ENCODE data around the gene SPAG5.

The SPAG5 gene

GRCh38 chr17:28569446-28569845 lies 29.4 kb downstream of the SPAG5 start:
- no peaks in the 10 kb centered on the region for H3K27me3 ChIP-seq (ENCODE audit: control insufficient read depth, insufficient read depth, low read length)
- H3K4me2 ChIP-seq (ENCODE audit: low read length): peak overlapping the region; percentile 35
- H3K4me3 ChIP-seq (ENCODE audit: low read length): no peak overlapping the region
- peaks cover 2% of the 10 kb centered on the region for H3K36me3 ChIP-seq (ENCODE audit: insufficient read depth, low read length)
- peaks cover 23% of the 10 kb centered on the region for H3K4me1 ChIP-seq (ENCODE audit: control insufficient read depth, insufficient read depth, low read length)
- H3K9me3 ChIP-seq (replicated peaks; ENCODE audit: low read length): no peaks in the 10 kb centered on the region
- no peak overlapping the region for H3K9ac ChIP-seq (ENCODE audit: low read depth, low read length)

GRCh38 chr17:28567604-28568003 lies 31.2 kb downstream of the SPAG5 start:
- H3K9me3 ChIP-seq (replicated peaks; ENCODE audit: low read length): no peaks in the 10 kb centered on the region
- H3K4me2 ChIP-seq (ENCODE audit: low read length): no peak overlapping the region
- H3K27me3 ChIP-seq (ENCODE audit: control insufficient read depth, insufficient read depth, low read length): no peaks in the 10 kb centered on the region
- peaks cover 6% of the 10 kb centered on the region for H3K36me3 ChIP-seq (ENCODE audit: insufficient read depth, low read length)
- H3K4me1 ChIP-seq (ENCODE audit: control insufficient read depth, insufficient read depth, low read length): peaks cover 23% of the 10 kb centered on the region
- H3K4me3 ChIP-seq (ENCODE audit: low read length): no peak overlapping the region
- H3K9ac ChIP-seq (ENCODE audit: low read depth, low read length): no peak overlapping the region

- Histone ChIP-seq H3K4me1 (ENCODE audit: control insufficient read depth, insufficient read depth, low read length) (peaks cover 9% of the 10 kb centered on the region), H3K9ac (ENCODE audit: low read depth, low read length) (no peak overlapping the region), H3K27me3 (ENCODE audit: control insufficient read depth, insufficient read depth, low read length) (no peaks in the 10 kb centered on the region), H3K4me2 (ENCODE audit: low read length) (no peak overlapping the region), H3K36me3 (ENCODE audit: insufficient read depth, low read length) (peaks cover 20% of the 10 kb centered on the region), H3K9me3 (replicated peaks; ENCODE audit: low read length) (no peaks in the 10 kb centered on the region), H3K4me3 (ENCODE audit: low read length) (no peak overlapping the region)
Measured at GRCh38 chr17:28563475-28563874, 35.4 kb downstream of the SPAG5 start.

- Histone ChIP-seq H3K9me3 (replicated peaks; ENCODE audit: low read length) (no peaks in the 10 kb centered on the region), H3K4me1 (ENCODE audit: control insufficient read depth, insufficient read depth, low read length) (peaks cover 12% of the 10 kb centered on the region), H3K27me3 (ENCODE audit: control insufficient read depth, insufficient read depth, low read length) (no peaks in the 10 kb centered on the region), H3K9ac (ENCODE audit: low read depth, low read length) (no peak overlapping the region), H3K4me2 (ENCODE audit: low read length) (no peak overlapping the region), H3K4me3 (ENCODE audit: low read length) (no peak overlapping the region), H3K36me3 (ENCODE audit: insufficient read depth, low read length) (peaks cover 48% of the 10 kb centered on the region)
Measured at GRCh38 chr17:28555022-28555421, 43.8 kb downstream of the SPAG5 start.

GRCh38 chr17:28554565-28554964 lies 44.3 kb downstream of the SPAG5 start:
- Histone ChIP-seq H3K4me3 (ENCODE audit: low read length) (no peak overlapping the region), H3K4me2 (ENCODE audit: low read length) (no peak overlapping the region), H3K9me3 (replicated peaks; ENCODE audit: low read length) (no peaks in the 10 kb centered on the region), H3K4me1 (ENCODE audit: control insufficient read depth, insufficient read depth, low read length) (peaks cover 12% of the 10 kb centered on the region), H3K36me3 (ENCODE audit: insufficient read depth, low read length) (peaks cover 48% of the 10 kb centered on the region), H3K9ac (ENCODE audit: low read depth, low read length) (no peak overlapping the region), H3K27me3 (ENCODE audit: control insufficient read depth, insufficient read depth, low read length) (no peaks in the 10 kb centered on the region)

- peaks cover 41% of the 10 kb centered on the region for H3K36me3 ChIP-seq (ENCODE audit: insufficient read depth, low read length)
- H3K9ac ChIP-seq (ENCODE audit: low read depth, low read length): no peak overlapping the region
- H3K4me1 ChIP-seq (ENCODE audit: control insufficient read depth, insufficient read depth, low read length): peaks cover 12% of the 10 kb centered on the region
- H3K4me2 ChIP-seq (ENCODE audit: low read length): peak overlapping the region; percentile 92
- H3K4me3 ChIP-seq (ENCODE audit: low read length): peak overlapping the region; percentile 89
- no peaks in the 10 kb centered on the region for H3K27me3 ChIP-seq (ENCODE audit: control insufficient read depth, insufficient read depth, low read length)
- H3K9me3 ChIP-seq (replicated peaks; ENCODE audit: low read length): no peaks in the 10 kb centered on the region
Measured at GRCh38 chr17:28553000-28553505, 45.8 kb downstream of the SPAG5 start.

GRCh38 chr17:28552176-28552999 lies 46.4 kb downstream of the SPAG5 start, which contains the start of gene UNC119:
UNC119 (minus strand) TSS chr17:28552624; CDS start chr17:28552557, 67 bp downstream.
- peaks cover 37% of the 10 kb centered on the region for H3K36me3 ChIP-seq (ENCODE audit: insufficient read depth, low read length)
- peak within 1 kb of the TSS; percentile 89 for H3K4me3 ChIP-seq (ENCODE audit: low read length)
- peak within 1 kb of the TSS; percentile 84 for H3K9ac ChIP-seq (ENCODE audit: low read depth, low read length)
- no peaks in the 10 kb centered on the region for H3K9me3 ChIP-seq (replicated peaks; ENCODE audit: low read length)
- H3K27me3 ChIP-seq (ENCODE audit: control insufficient read depth, insufficient read depth, low read length): no peaks in the 10 kb centered on the region
- H3K4me1 ChIP-seq (ENCODE audit: control insufficient read depth, insufficient read depth, low read length): peaks cover 12% of the 10 kb centered on the region
- H3K4me2 ChIP-seq (ENCODE audit: low read length): peak within 1 kb of the TSS; percentile 92

GRCh38 chr17:28551421-28552175 lies 47.2 kb downstream of the SPAG5 start:
- peak overlapping the region; percentile 84 for H3K9ac ChIP-seq (ENCODE audit: low read depth, low read length)
- H3K9me3 ChIP-seq (replicated peaks; ENCODE audit: low read length): no peaks in the 10 kb centered on the region
- H3K36me3 ChIP-seq (ENCODE audit: insufficient read depth, low read length): peaks cover 38% of the 10 kb centered on the region
- H3K4me2 ChIP-seq (ENCODE audit: low read length): peak overlapping the region; percentile 92
- H3K4me3 ChIP-seq (ENCODE audit: low read length): peak overlapping the region; percentile 89
- H3K4me1 ChIP-seq (ENCODE audit: control insufficient read depth, insufficient read depth, low read length): peaks cover 12% of the 10 kb centered on the region
- no peaks in the 10 kb centered on the region for H3K27me3 ChIP-seq (ENCODE audit: control insufficient read depth, insufficient read depth, low read length)

GRCh38 chr17:28550858-28551257 lies 48.0 kb downstream of the SPAG5 start:
- no peaks in the 10 kb centered on the region for H3K9me3 ChIP-seq (replicated peaks; ENCODE audit: low read length)
- peaks cover 32% of the 10 kb centered on the region for H3K36me3 ChIP-seq (ENCODE audit: insufficient read depth, low read length)
- no peak overlapping the region for H3K4me3 ChIP-seq (ENCODE audit: low read length)
- H3K4me1 ChIP-seq (ENCODE audit: control insufficient read depth, insufficient read depth, low read length): peaks cover 12% of the 10 kb centered on the region
- H3K4me2 ChIP-seq (ENCODE audit: low read length): no peak overlapping the region
- no peaks in the 10 kb centered on the region for H3K27me3 ChIP-seq (ENCODE audit: control insufficient read depth, insufficient read depth, low read length)
- no peak overlapping the region for H3K9ac ChIP-seq (ENCODE audit: low read depth, low read length)

GRCh38 chr17:28549236-28550132 lies 49.3 kb downstream of the SPAG5 start:
- no peak overlapping the region for H3K4me3 ChIP-seq (ENCODE audit: low read length)
- peaks cover 12% of the 10 kb centered on the region for H3K4me1 ChIP-seq (ENCODE audit: control insufficient read depth, insufficient read depth, low read length)
- H3K27me3 ChIP-seq (ENCODE audit: control insufficient read depth, insufficient read depth, low read length): no peaks in the 10 kb centered on the region
- no peak overlapping the region for H3K9ac ChIP-seq (ENCODE audit: low read depth, low read length)
- no peaks in the 10 kb centered on the region for H3K9me3 ChIP-seq (replicated peaks; ENCODE audit: low read length)
- H3K36me3 ChIP-seq (ENCODE audit: insufficient read depth, low read length): peaks cover 22% of the 10 kb centered on the region
- H3K4me2 ChIP-seq (ENCODE audit: low read length): no peak overlapping the region

All from skeletal muscle satellite cell (primary cell).